ENCODE data around the gene BID. TPM values are rescaled to one million over a fixed set of nuclear protein-coding genes. Genes with fewer than 3 reads are reported as not detected.
"Not testable (repeated sequence)": the region's sequence is repeated elsewhere in the genome, so short reads cannot be mapped to it uniquely, and the experiment has no call there.

The BID gene
- total RNA-seq, 1 experiment from 2014 or later, result 66.7 TPM

DNA sequence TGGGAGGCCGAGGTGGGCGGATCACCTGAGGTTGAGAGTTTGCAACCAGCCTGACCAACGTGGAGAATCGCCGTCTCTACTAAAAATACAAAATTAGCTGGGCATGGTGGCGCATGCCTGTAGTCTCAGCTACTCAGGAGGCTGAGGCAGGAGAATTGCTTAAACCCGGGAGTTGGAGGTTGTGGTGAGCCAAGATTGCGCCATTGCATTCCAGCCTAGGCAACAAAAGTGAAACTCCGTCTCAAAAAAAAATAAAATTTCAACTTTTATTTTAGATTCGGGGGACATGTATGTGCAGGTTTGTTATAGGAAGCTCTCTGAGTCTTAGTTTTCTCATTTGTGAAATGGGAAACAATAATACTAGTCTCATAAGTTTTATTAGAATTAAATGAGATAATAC, 77.1 kb downstream of the BID start:
- ATAC-seq; H3K36me3 ChIP-seq (ENCODE audit: control insufficient read depth, insufficient read depth, low read length); H3K27ac ChIP-seq (ENCODE audit: low read length); H3K9me3 ChIP-seq (ENCODE audit: control insufficient read depth, insufficient read depth, low read depth, low read length); H3K27me3 ChIP-seq (ENCODE audit: control insufficient read depth, insufficient read depth, low read length); DNase-seq (ENCODE audit: low read depth, low spot score); H3K4me3 ChIP-seq (ENCODE audit: low read depth in 2 of 2, low read length in 2 of 2); CTCF ChIA-PET; intact Hi-C loops (cut with micrococcal nuclease; ENCODE audit: unreplicated experiment); BruUV-seq (replicated peaks); H3K4me1 ChIP-seq (ENCODE audit: control insufficient read depth, insufficient read depth, low read length); in situ Hi-C loops (cut with HindIII; ENCODE audit: low pct_unique_long_range_greater_than_20kb, low sequenced_read_pairs): not testable (repeated sequence)
- POLR2A ChIA-PET, result interaction anchor here (0.6 kb wide), 1 partner anchor 59 kb away, joined by 5 read pairs; the partner anchor contains the start of gene BCL2L13

DNA sequence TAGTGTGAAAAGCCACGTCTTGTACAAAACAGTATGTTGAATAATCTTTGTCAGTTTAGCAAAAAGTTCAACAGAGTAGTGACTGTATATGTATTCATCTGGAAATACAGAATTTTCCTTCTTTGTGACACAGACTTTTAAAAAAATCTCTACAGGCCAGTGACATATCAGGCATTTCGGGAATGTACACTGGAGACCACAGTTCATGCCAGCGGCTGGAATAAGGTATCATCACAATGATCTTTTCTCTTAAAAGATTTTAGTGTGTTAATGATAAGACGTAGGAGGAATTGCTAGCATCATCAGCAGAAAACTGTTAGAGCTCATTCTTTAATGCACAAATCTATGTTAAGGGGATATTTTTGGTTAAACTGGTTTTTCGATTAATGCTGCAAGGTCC, 78.3 kb downstream of the BID start:
- intact Hi-C loops (cut with micrococcal nuclease; ENCODE audit: unreplicated experiment) (no loop called here), in situ Hi-C loops (cut with HindIII; ENCODE audit: low pct_unique_long_range_greater_than_20kb, low sequenced_read_pairs) (no loop called here)
- Histone ChIP-seq H3K27me3 (ENCODE audit: control insufficient read depth, insufficient read depth, low read length) (no peaks in the 10 kb centered on the region), H3K4me1 (ENCODE audit: control insufficient read depth, insufficient read depth, low read length) (no peaks in the 10 kb centered on the region; the same call in 1 of the 2 replicates), H3K4me3 (ENCODE audit: low read depth in 2 of 2, low read length in 2 of 2) (no peak overlapping the region), H3K27ac (ENCODE audit: low read length) (no peak overlapping the region), H3K9me3 (ENCODE audit: control insufficient read depth, insufficient read depth, low read depth, low read length) (no peaks in the 10 kb centered on the region), H3K36me3 (ENCODE audit: control insufficient read depth, insufficient read depth, low read length) (no peaks in the 10 kb centered on the region; the same call in 1 of the 2 replicates)
- no peak for TF ChIP-seq CTCF (IDR thresholded peaks at IDR 0.05)
- no peak for TF ChIP-seq REST (IDR thresholded peaks at IDR 0.05; ENCODE audit: insufficient read depth in 1 of 2, low read depth in 2 of 2, low read length in 1 of 2)
- TF ChIP-seq POLR2AphosphoS5 (IDR thresholded peaks at IDR 0.05; ENCODE audit: low read depth, low read length), result no peak
- TF ChIP-seq TCF7L2 (IDR thresholded peaks at IDR 0.05; ENCODE audit: low read depth, low read length), result no peak
- no peak for TF ChIP-seq SIN3A (IDR thresholded peaks at IDR 0.05; ENCODE audit: borderline replicate concordance, insufficient read depth, low read depth, low read length)
- ChIA-PET CTCF (no interaction called here), POLR2A (interaction anchor here (0.6 kb wide), 1 partner anchor 398 kb away, joined by 4 read pairs; no protein-coding TSS in a partner anchor)
- DNase-seq (ENCODE audit: low read depth, low spot score), result no peak
- no peak for ATAC-seq
- BruUV-seq (replicated peaks), result no TSS peak

- no peak for DNase-seq (ENCODE audit: low read depth, low spot score)
- POLR2A ChIA-PET, result no interaction called here
- intact Hi-C loops (cut with micrococcal nuclease; ENCODE audit: unreplicated experiment), result no loop called here
- Histone ChIP-seq H3K4me1 (ENCODE audit: control insufficient read depth, insufficient read depth, low read length) (no peaks in the 10 kb centered on the region), H3K4me3 (ENCODE audit: low read depth in 2 of 2, low read length in 2 of 2) (no peak overlapping the region), H3K9me3 (ENCODE audit: control insufficient read depth, insufficient read depth, low read depth, low read length) (no peaks in the 10 kb centered on the region), H3K36me3 (ENCODE audit: control insufficient read depth, insufficient read depth, low read length) (no peaks in the 10 kb centered on the region; the same call in 1 of the 2 replicates), H3K27me3 (ENCODE audit: control insufficient read depth, insufficient read depth, low read length) (no peaks in the 10 kb centered on the region), H3K27ac (ENCODE audit: low read length) (no peak overlapping the region)
- no TSS peak for BruUV-seq (replicated peaks)
- TF ChIP-seq CTCF (IDR thresholded peaks at IDR 0.05), result no peak
- TF ChIP-seq SIN3A (IDR thresholded peaks at IDR 0.05; ENCODE audit: borderline replicate concordance, insufficient read depth, low read depth, low read length), result no peak
- TF ChIP-seq TCF7L2 (IDR thresholded peaks at IDR 0.05; ENCODE audit: low read depth, low read length), result no peak
- TF ChIP-seq POLR2AphosphoS5 (IDR thresholded peaks at IDR 0.05; ENCODE audit: low read depth, low read length), result no peak
- TF ChIP-seq REST (IDR thresholded peaks at IDR 0.05; ENCODE audit: insufficient read depth in 1 of 2, low read depth in 2 of 2, low read length in 1 of 2), result no peak
- CTCF ChIA-PET, result no interaction called here
- in situ Hi-C loops (cut with HindIII; ENCODE audit: low pct_unique_long_range_greater_than_20kb, low sequenced_read_pairs), result no loop called here
- no peak for ATAC-seq
These were observed 79.5 kb downstream of the BID start for GRCh38 chr22:17694752-17695151.
